Astrocyte (in vitro differentiated cells and primary cell): ENCODE data around the gene MYCBP2.

ENCODE experiments used
- CTCF ChIP-seq: IDR thresholded peaks from 2 replicates; pipeline ENCODE4 v1.5.1; 2011; ENCODE audit warnings: low read depth, mild to moderate bottlenecking, inconsistent platforms, low read length, moderate library complexity; ENCODE audit not compliant: insufficient read depth
- EZH2 ChIP-seq: IDR thresholded peaks from 2 replicates; pipeline ENCODE4 v1.6.1; 2012; ENCODE audit warnings: mild to moderate bottlenecking, low read length, inconsistent platforms; ENCODE audit not compliant: insufficient read depth

DNA sequence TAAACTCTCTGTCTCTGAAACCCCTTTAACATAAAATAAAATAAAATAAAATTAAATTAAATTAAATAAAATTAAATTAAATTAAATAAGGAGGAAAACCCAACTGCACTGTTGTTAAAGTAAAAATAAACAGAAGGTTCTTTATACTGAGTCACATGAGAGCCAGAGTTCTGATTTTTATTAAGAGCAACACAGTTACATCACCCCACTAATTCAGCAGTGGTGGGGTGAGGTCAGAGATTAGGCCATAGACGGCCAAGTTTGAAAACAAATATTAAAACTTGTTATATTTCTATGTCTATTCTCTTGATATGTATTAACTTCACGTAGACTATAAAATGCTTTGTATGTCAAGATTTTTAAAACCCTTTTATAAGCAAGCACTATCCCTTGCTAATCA, 59.5 kb downstream of the MYCBP2 start:
- TF ChIP-seq CTCF (no peak), EZH2 (no peak)
